PC-3 (cell line): ENCODE measurements around the gene RFT1.

ENCODE experiments used
- EZH2 ChIP-seq: fragments of 300-600 bp; sonication (generic); IDR thresholded peaks from one replicate; pipeline ENCODE4 v1.6.1; 2017; ENCODE audit warnings: antibody characterized with exemption, mild to moderate bottlenecking, low read length; ENCODE audit not compliant: unreplicated experiment
- TF ChIP-seq, protein P1 (sequence below): fragments of 300-600 bp; sonication (generic); conservative IDR thresholded peaks from 2 replicates; pipeline ENCODE4 v1.5.1; 2017; ENCODE audit warnings: antibody characterized with exemption, low read depth, mild to moderate bottlenecking, low read length

DNA sequence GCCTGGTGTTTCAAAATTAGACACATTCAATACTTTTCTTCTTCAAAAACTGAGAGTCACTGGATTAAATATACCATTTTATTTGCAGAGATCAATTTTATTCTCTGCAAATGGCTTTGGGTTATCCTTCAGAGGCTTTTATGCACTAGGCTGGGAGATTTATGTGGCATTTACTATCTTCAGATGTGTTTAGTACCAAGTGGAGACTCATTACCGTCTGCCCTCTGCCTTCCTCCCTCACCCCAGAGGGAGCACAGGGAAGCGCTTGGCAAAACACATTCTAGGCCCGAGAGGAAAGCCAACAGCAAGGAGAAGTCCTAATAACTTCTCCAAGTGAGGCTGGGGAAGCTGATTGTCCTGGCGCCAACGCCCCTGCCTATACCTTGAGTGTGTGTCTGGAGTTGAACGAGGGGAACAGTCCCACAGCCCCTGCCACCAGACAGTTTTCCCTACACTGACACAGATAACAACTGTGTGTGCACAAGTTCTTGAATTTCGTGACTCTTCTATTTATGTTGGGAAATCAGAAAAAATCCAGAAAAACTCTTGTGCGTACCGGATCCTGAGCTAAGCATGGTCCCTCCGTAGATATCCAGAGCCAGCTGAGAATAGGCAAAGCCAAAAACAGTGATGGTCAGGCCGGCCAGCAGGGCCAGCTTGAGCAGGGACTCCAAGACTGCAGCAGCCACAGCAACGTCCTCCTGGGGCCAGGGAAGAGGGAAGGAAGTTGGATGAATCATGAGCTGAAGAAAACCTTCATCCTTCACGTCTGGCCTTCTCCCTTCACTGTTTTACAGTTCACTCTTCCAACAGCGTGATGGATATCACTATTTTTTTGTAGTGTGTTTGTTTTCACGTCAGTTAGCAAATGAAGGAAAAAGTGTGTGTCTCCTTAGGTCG, 26.6 kb downstream of the RFT1 start:
- TF ChIP-seq, protein P1, sequence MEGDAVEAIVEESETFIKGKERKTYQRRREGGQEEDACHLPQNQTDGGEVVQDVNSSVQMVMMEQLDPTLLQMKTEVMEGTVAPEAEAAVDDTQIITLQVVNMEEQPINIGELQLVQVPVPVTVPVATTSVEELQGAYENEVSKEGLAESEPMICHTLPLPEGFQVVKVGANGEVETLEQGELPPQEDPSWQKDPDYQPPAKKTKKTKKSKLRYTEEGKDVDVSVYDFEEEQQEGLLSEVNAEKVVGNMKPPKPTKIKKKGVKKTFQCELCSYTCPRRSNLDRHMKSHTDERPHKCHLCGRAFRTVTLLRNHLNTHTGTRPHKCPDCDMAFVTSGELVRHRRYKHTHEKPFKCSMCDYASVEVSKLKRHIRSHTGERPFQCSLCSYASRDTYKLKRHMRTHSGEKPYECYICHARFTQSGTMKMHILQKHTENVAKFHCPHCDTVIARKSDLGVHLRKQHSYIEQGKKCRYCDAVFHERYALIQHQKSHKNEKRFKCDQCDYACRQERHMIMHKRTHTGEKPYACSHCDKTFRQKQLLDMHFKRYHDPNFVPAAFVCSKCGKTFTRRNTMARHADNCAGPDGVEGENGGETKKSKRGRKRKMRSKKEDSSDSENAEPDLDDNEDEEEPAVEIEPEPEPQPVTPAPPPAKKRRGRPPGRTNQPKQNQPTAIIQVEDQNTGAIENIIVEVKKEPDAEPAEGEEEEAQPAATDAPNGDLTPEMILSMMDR = no peak
- TF ChIP-seq EZH2 = no peak
